Dermis microvascular lymphatic vessel endothelial cell (primary cell): ENCODE measurements around the gene LAMC2. TPM values are rescaled to one million over a fixed set of nuclear protein-coding genes. Genes with fewer than 3 reads are reported as not detected.
A peak's percentile ranks its signal among the peaks of the same experiment; 100 is the strongest.

Experiments used
- DNase-seq, 2 donors: peaks; one replicate each; pipeline versions ENCODE4 v3.0.0 to v3.0.0-alpha.2; 2010; ENCODE audit warnings: low read depth in 2 of 2
- total RNA-seq: library from RNA; depleted of rRNA; stranded (reverse); fragments of >200 nt; gene quantifications from 2 replicates; pipeline ENCODE4 v1.2.1, GENCODE V29; 2014

The LAMC2 gene
- total RNA-seq, 1 donor from 2014 or later = 39.9 TPM

DNA sequence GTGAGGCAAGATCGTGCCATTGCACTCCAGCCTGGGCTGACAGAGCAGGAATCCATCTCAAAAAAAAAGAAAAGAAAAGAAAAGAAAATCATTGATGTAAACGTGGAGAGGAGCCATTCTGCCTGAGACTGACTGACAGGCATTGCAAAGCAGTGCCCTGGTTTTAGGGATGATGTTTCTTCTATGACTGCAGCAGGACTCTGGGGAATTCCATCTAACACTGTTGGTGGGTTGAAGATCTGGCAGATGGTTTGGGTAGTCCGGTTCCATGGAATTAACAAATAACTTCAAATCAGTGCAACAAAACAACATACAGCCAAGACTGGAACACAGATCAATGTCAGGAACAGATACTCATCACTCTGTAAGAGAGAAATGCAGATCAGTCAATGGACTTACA is 17.8 kb upstream of the LAMC2 start:
- no peak for DNase-seq

DNA sequence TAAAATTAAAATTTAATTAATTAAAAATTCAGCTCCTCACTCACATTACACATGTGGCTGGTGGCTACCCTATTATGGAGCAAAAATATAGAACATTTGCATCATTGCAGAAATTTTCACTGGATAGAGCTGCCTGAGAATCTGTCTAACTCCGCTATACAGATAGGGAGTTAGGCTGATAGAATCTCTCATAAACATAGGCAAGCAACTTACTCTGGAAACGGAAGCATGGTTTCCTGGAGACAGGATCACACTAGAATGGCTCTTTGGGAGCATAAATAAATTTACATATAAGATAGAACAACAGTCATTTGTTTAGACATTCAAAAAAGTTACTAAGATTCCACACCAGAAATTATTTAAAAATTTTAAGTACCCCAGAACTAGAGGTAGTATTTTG is 12.2 kb upstream of the LAMC2 start:
- DNase-seq = peak; percentile 51 to 59

GRCh38 chr1:183175631-183176030 is 10.4 kb upstream of the LAMC2 start:
- DNase-seq = no peak

- DNase-seq = no peak
These were observed 7.5 kb upstream of the LAMC2 start for GRCh38 chr1:183178545-183178944.

DNA sequence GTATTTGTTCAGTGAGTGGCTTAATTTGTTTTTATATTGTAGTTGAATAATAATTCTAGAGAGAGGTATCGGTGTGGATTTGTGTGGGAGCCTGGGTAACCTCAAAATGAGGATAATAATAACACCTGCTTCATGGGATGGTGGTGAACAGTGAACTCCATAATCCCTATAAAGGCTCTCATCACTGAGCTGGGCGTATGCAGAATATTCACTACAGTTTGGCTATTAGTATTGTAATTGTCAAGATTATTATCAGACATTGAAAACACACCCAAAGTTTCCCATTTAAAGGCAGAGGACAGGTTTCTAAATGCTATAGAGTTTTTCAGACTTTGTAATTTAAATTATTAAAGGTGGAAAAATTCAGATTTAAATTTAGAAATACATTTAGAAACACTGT is 7.0 kb upstream of the LAMC2 start:
- no peak for DNase-seq

DNA sequence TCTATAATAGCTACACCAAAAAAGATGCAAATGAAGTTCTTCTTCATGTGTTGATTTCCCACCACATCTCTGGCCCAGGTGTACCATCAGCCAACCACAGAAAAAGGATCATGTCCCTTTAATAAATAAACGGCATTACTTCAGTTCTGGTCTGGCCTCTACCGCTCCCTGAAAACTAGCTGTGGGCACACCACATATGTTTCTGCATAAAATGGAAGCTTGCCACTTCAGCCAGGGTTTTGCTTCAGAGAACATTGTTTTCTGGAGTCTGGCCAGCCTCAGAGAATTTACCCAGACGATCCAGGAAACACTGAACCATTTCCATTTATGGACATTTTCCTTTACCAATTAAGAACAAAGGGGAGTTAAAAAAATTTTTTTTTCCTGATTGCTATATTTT is 5.8 kb upstream of the LAMC2 start:
- peak; percentile 90 to 92 for DNase-seq

DNA sequence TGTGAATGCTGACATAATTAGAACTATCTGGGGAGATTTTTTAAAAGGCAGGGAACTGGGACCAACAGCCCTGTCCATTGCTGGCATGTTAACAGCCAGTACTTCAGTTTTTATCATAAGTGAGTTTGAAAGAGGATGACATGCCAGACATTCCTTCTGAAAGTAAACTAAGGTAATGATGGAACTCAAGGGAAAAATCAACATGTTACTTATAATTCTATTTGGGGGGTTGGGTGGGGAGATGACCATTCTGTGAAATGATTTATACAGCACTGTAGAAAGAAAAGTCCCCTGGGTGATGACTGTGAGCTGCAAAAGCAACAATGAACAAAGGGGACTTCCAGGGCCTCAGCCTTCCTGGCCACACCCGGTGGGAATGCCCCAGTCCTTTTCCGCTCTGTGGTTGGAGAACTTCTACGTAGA is 5.4 kb upstream of the LAMC2 start:
- DNase-seq = peak; percentile 94 to 96

GRCh38 chr1:183186841-183187240 is 777 bp downstream of the LAMC2 start:
- DNase-seq = no peak

- no peak for DNase-seq
These were observed 2.2 kb downstream of the LAMC2 start for GRCh38 chr1:183188240-183188639.

DNA sequence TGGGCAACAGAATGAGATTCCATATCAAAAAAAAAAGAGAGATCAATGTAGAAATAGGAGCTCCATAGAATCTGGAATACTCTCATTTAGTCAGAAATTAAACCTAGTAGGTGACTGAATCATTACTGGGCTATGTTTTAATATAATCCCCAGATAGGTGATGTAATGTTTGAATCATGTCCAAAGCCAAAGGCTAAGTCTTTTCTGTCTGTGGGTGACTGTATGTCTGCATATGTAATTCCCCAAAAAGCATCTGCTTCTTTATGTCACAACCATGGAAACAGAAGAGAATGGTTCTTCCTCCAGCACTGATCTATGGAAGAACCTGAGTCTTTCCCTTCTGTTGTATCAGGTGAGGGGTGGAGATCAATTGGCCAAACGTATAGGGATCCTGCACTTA is 5.8 kb downstream of the LAMC2 start:
- DNase-seq = peak in 1 of 2 donors; percentile 50

- DNase-seq = no peak
These were observed 8.0 kb downstream of the LAMC2 start for GRCh38 chr1:183193963-183194525.

DNA sequence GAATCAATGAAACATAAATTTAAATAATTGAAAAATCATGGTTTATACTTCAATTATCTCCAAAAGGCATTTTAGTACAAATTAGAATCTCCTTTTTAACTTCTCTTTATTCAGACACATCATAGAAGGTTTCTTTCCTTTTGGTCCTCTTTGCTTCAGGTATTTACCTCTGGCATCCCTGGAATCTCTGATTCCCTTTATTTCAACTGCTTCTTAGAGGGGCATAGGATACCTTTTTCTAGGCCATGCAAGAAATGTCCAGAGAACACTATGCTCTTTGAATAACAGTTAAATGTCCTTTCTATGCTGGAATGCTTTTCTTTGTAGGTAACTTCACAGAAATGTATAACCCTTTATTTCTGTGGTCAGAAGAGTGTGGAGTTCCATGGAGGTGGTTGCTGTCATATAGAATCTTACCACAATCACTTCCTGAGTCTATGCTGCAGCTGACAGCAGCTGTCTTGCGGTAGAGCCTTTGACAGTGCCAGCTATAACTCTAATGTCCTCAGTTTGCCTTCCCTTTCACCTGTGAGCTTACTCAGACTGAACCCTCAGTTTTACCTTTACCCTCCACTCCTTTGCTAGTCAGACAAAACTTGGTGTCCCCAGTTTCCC is 8.6 kb downstream of the LAMC2 start:
- no peak for DNase-seq

DNA sequence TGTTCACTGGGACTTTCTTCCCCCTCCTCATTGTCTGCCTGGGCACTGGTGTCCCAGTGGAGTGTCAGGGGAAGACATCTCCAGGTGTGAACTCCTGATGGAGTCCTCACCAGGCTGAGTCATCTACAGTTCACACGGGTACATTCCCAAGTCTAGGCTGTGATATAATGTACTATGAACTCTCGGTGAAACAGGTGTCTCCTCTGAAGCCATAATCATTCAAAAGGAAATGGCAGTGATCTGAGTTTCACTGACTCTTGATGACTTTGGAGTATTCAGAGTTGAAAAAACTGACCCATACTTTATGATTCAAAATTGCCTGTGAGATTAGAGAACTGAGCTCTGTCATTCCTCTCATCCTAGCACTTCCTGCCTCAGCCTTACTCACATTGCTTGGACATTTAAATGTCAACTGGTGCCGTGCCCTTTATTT is 9.1 kb downstream of the LAMC2 start:
- DNase-seq = peak in 1 of 2 donors; percentile 69

GRCh38 chr1:183197762-183198161 is 11.7 kb downstream of the LAMC2 start:
- DNase-seq = no peak

GRCh38 chr1:183198463-183198862 is 12.4 kb downstream of the LAMC2 start:
- DNase-seq = no peak

DNA sequence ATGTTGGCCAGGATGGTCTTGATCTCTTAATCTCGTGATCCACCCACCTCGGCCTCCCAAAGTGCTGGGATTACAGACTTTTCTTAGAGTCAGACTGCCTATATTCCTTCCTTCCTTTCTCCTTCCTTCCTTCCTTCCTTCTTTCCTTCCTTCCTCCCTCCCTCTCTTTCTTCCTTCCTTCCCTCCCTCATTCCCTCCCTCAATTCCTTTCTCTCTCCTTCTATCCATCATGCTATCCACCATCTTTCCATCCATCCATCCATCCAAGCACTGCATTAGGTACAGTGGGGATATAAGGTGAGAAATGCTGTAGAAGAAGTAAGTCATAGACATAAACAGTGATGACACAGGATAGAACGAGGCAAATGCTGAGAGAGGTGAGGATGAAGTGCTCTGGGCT is 13.2 kb downstream of the LAMC2 start:
- DNase-seq = no peak

GRCh38 chr1:183200451-183200850 is 14.4 kb downstream of the LAMC2 start:
- DNase-seq = peak in 1 of 2 donors; percentile 79

DNA sequence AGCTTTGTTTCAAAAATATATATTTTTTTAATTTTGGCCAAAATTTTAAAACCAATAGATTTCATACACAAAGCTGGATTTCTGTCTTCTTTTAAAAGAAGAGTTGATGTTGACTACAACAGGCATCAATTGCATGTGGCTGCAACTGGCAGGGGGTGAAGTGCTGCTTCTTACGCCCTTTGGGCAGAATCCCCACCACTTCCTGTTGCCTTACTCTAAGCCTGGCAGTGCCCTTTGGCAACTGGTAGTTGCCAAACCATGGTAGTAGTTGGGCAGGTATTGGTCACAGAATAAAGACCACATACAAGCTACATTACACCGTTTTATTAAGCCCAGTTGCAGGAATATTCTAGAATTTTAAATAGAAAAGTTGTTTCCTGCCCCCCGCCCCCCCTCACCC is 17.0 kb downstream of the LAMC2 start:
- DNase-seq = no peak

DNA sequence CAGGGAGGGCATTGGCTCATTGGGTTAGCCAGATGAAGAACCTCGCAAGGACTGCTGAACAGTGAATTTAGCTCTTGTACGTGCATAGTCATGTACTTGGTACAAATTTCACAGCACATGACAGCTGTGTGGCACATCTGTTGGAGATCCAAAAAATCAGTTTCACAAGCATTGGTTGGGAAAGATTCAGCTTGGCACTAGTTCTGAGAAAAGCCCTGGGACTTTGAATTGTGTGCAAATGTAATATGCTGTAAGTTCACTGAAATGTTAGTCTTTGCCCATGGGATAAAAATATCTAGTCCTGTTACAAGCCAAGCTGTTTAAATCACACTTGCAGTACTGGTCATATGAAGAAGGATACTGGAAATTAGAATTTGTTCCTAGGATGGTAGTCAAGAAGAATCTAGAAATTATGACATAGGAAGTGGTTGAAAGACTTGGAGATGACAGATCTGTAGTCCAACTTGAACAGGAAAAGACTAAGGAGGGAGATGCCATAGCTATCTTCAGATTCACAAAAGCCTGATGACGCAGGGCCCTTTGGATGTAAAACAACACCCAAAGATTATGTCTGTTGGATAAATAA is 19.2 kb downstream of the LAMC2 start:
- DNase-seq = peak in 1 of 2 donors; percentile 26

- DNase-seq = no peak
These were observed 20.6 kb downstream of the LAMC2 start for GRCh38 chr1:183206538-183207122.

DNA sequence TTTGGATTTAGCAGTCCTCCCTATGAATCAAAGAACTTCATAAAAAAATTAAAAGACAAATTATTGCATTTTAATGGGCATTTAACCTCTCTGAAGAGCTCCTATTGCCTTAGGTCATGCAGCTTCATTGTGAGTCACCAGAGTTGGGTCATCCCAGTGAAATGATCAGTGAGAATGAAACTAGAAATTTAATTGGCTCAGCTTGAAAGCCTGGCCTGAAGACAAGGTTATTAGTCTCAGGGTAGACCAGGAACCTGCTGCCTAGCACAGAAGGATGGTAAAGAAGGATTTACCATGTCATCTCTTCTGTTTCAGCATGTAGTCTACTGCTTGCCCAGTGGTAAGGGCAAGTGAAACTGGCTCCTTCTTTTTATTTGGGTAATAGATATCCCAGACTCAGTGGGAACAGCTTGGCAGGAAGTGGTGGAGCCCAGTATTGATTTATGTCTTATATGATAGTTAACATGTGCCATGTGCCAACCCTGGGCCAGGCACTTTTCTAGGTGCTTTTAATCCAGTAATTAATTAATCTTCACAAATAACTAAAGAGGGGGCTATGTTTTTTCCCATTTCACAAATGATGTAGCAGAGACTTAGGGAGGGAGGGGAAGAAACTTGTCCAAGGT is 23.6 kb downstream of the LAMC2 start:
- peak in 1 of 2 donors; percentile 33 for DNase-seq

DNA sequence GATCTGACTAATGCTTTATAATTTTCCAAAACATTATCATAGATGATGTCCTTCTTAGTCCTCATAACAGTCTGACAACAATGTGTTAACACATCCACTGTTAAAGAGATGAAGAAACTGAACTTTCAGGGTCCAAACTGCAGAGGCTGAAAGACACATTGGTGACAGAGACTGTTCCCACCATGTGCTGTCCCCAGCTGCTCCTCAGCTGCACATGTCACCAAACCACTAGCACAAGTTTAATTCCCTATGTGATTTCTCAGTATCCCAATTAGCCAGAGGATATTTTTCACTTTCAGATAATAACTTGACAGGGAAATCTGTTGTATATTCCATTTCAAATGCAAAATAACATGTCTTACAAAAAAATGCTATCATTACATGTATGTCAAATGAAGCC is 24.6 kb downstream of the LAMC2 start:
- DNase-seq = no peak
